GM12892 (cell line): ENCODE measurements around the gene SUGCT.

Experiments
- DNase-seq: peaks from one replicate; pipeline ENCODE4 v3.0.0; 2011; ENCODE audit not compliant: insufficient read length
- FAIRE-seq: peaks from 2 replicates; lab custom pipeline; 2011; peaks lifted over from hg19 to GRCh38; lab: Jason Lieb, UNC
- POLR2A ChIP-seq: IDR thresholded peaks from 2 replicates; pipeline ENCODE4 v1.6.1; 2011; ENCODE audit warnings: low read depth, low read length, control low read depth
- POLR2AphosphoS5 ChIP-seq: IDR thresholded peaks from 2 replicates; pipeline ENCODE4 v1.6.1; 2011; ENCODE audit warnings: low read depth, low read length, control low read depth
- TAF1 ChIP-seq: IDR thresholded peaks from 2 replicates; pipeline ENCODE4 v1.6.1; 2011; ENCODE audit warnings: low read depth, mild to moderate bottlenecking, control low read depth, low read length, borderline replicate concordance

Gene SUGCT

GRCh38 chr7:40428421-40428820 lies 293.6 kb downstream of the SUGCT start:
- TF ChIP-seq POLR2AphosphoS5 (no peak), TAF1 (no peak), POLR2A (no peak)
- FAIRE-seq, result no peak

GRCh38 chr7:40429826-40430225 lies 295.0 kb downstream of the SUGCT start:
- no peak for TF ChIP-seq POLR2AphosphoS5
- TF ChIP-seq POLR2A, result no peak
- no peak for FAIRE-seq
- DNase-seq, result no peak

More at GRCh38 chr7:40428421-40428820, 293.6 kb downstream of the SUGCT start:
- no peak for DNase-seq

GRCh38 chr7:40432046-40432445 lies 297.2 kb downstream of the SUGCT start:
- FAIRE-seq (no peak), DNase-seq (no peak)
- TF ChIP-seq POLR2A (no peak), POLR2AphosphoS5 (no peak)

- FAIRE-seq (no peak), DNase-seq (no peak)
- TF ChIP-seq POLR2AphosphoS5, result no peak
- TF ChIP-seq TAF1, result no peak
- no peak for TF ChIP-seq POLR2A
Measured at GRCh38 chr7:40436710-40437109, 301.9 kb downstream of the SUGCT start.

- no peak for TF ChIP-seq TAF1
- TF ChIP-seq POLR2AphosphoS5, result no peak
- FAIRE-seq (no peak), DNase-seq (no peak)
Measured at GRCh38 chr7:40437498-40437897, 302.7 kb downstream of the SUGCT start.

DNA sequence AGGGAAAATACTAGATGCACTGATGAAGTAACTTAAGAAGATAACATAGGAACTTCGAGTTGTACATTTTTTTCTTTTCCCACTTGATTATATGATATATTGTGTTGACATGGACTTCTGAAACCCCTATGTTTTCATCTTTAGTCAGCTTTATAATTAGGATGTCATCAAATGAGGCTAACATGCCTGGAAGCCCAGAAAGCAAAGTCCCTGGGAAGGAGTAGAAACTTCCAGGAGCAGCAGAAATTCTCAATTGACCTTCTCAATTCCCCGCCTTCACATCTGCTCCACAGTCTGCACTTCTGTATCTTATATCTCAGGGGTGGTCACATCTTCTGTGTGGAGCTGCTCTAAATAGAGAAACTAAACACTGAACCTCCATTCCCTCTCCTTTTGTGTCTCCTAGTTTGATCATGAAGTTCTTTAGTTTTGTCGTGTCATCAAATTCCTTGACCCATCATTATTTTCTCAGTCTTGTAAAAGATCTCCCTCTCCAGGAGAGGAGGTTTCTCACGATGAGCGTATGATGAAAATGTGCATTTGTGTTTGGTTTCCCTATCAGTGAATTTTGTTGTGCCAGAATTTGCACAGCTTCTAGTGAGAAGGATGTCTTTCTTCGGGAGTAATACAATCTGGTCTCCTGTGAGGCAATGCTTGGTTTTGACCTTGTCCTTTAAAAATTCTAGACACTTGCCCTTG lies 303.3 kb downstream of the SUGCT start:
- no peak for FAIRE-seq
- TF ChIP-seq TAF1, result no peak
- no peak for TF ChIP-seq POLR2AphosphoS5
- no peak for TF ChIP-seq POLR2A

GRCh38 chr7:40439686-40440085 lies 304.9 kb downstream of the SUGCT start:
- DNase-seq (no peak), FAIRE-seq (no peak)

More for the DNA sequence above, 303.3 kb downstream of the SUGCT start:
- no peak for DNase-seq

GRCh38 chr7:40447345-40447744 lies 312.5 kb downstream of the SUGCT start:
- DNase-seq (no peak), FAIRE-seq (no peak)
- TF ChIP-seq TAF1 (no peak), POLR2AphosphoS5 (no peak), POLR2A (no peak)

More at GRCh38 chr7:40439686-40440085, 304.9 kb downstream of the SUGCT start:
- TF ChIP-seq POLR2A (no peak), TAF1 (no peak), POLR2AphosphoS5 (no peak)

GRCh38 chr7:40455485-40455884 lies 320.7 kb downstream of the SUGCT start:
- TF ChIP-seq POLR2AphosphoS5 (no peak), TAF1 (no peak), POLR2A (no peak)
- DNase-seq (no peak), FAIRE-seq (no peak)

GRCh38 chr7:40457776-40458480 lies 323.1 kb downstream of the SUGCT start:
- DNase-seq, result no peak
- no peak for FAIRE-seq
- TF ChIP-seq POLR2A, result no peak
- TF ChIP-seq TAF1, result no peak
- no peak for TF ChIP-seq POLR2AphosphoS5

DNA sequence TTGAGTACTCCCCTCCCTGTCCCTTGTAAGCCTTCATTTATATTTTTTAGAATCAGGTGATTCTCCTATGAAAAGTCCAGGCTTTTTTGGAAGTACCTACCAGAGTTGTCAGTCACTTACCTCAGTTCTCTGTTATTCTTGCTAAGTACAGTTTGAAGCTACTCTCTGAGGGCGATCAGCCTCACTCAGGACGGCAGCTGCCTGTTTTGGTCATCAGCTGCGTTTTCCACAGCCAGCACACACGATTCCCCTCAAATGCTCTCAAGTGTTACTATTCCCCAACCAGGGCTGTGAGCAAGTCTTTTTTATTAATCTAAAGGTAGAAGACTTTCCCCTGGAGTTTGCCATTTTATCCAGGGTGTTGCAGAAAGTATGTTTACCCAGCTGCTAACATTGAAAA lies 328.6 kb downstream of the SUGCT start:
- no peak for FAIRE-seq
- TF ChIP-seq POLR2AphosphoS5, result no peak
- TF ChIP-seq POLR2A, result no peak
- TF ChIP-seq TAF1, result no peak
- DNase-seq, result no peak

DNA sequence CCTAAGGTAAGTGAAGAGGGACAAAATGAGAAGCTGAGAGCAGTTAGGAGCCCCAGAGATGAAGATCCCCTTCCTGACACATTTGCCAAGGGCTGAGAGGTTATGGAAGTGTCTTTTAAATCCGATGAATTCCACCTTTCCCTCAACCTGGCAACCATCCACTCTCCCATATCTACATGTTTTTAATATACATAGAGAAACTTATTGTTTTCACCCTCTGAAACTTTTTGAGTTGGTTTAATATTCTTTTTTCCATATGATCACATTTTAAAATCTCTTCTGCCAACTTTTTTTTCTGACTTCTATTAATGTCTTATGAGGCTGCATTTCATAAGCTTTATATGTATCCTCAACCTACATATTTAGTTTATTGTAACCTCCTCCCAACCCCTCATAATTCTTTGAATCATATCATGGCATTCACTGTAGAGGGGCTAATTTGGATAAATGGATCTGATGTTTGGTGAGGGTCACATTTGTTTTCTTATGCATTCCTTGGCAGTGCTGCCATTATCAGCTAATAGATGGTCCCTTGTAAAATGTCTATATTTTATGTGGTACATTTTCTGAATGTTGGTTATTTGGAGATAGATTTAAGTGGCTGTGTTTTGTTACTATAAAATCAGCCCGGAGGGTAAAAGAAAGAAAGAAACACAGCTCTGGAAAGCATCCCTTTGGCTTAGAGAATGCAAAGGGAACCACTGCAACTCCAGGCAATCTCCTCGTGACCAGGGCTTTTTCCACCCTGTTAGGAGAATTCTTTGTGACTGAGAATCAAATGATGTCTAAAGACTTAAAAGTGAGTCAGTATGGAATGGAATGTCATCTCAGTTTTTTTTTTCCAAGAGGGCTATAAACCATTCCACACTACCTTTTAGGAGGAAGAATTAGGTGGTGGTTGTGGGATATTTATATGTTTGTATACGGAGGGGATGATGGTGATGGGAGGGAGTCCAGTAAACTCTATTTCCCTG lies 334.4 kb downstream of the SUGCT start:
- no peak for DNase-seq
- TF ChIP-seq POLR2AphosphoS5 (no peak), POLR2A (no peak), TAF1 (no peak)

More for the DNA sequence above, 334.4 kb downstream of the SUGCT start:
- FAIRE-seq, result no peak
